ENCODE measurements around the gene PEAK1.

The PEAK1 gene

GRCh38 chr15:77419836-77420609, at the start of gene PEAK1:
TSS of gene PEAK1 (minus strand) at chr15:77420104. CDS start at chr15:77181926, 238,178 bp downstream.
- DNase-seq, result peak; percentile 95 to 100 (median 100)

GRCh38 chr15:77468896-77469295, 49.0 kb upstream of the PEAK1 start:
- no peak for DNase-seq

- DNase-seq, result no peak
These were observed 46.6 kb upstream of the PEAK1 start for GRCh38 chr15:77466521-77466920.

- DNase-seq, result no peak
These were observed 44.4 kb upstream of the PEAK1 start for GRCh38 chr15:77464129-77464865.

GRCh38 chr15:77461486-77461885, 41.6 kb upstream of the PEAK1 start:
- DNase-seq, result no peak

GRCh38 chr15:77459031-77459430, 39.1 kb upstream of the PEAK1 start:
- DNase-seq, result no peak

GRCh38 chr15:77457905-77458265, 38.0 kb upstream of the PEAK1 start:
- no peak for DNase-seq

- peak; percentile 49 to 76 (median 51) for DNase-seq
These were observed 37.4 kb upstream of the PEAK1 start for GRCh38 chr15:77457191-77457904.

GRCh38 chr15:77456746-77457145, 36.8 kb upstream of the PEAK1 start:
- DNase-seq, result no peak

GRCh38 chr15:77455696-77456321, 35.9 kb upstream of the PEAK1 start:
- no peak for DNase-seq

GRCh38 chr15:77454951-77455350, 35.0 kb upstream of the PEAK1 start:
- no peak for DNase-seq

- no peak for DNase-seq
These were observed 34.4 kb upstream of the PEAK1 start for GRCh38 chr15:77454265-77454664.

- no peak for DNase-seq
These were observed 27.0 kb upstream of the PEAK1 start for GRCh38 chr15:77446840-77447390.

GRCh38 chr15:77440378-77440999, 20.6 kb upstream of the PEAK1 start:
- DNase-seq, result peak in 1 of 3 experiments; percentile 27

GRCh38 chr15:77437264-77437663, 17.4 kb upstream of the PEAK1 start:
- DNase-seq, result no peak

GRCh38 chr15:77436822-77437221, 16.9 kb upstream of the PEAK1 start:
- no peak for DNase-seq

GRCh38 chr15:77430652-77431051, 10.7 kb upstream of the PEAK1 start:
- DNase-seq, result no peak

- no peak for DNase-seq
These were observed 10.3 kb upstream of the PEAK1 start for GRCh38 chr15:77430213-77430612.

- DNase-seq, result no peak
These were observed 7.0 kb upstream of the PEAK1 start for GRCh38 chr15:77426871-77427270.

GRCh38 chr15:77426377-77426776, 6.5 kb upstream of the PEAK1 start:
- no peak for DNase-seq

- DNase-seq, result no peak
These were observed 5.2 kb upstream of the PEAK1 start for GRCh38 chr15:77425104-77425503.

- peak in 1 of 3 experiments; percentile 75 for DNase-seq
These were observed 1.4 kb upstream of the PEAK1 start for GRCh38 chr15:77421370-77421700.

Measured in NCI-H1417 (cell line).